Lower leg skin (tissue), 4 donors: Measurements from ENCODE around the gene ANK2. TPM values are rescaled to one million over a fixed set of nuclear protein-coding genes. Genes with fewer than 3 reads are reported as not detected.

Experiments used
- DNase-seq, 2 donors: peaks; one replicate each; pipeline ENCODE4 v3.0.0-alpha.2; 2019; ENCODE audit warnings: low spot score in 2 of 2
- H3K4me3 ChIP-seq: fragments of 200-600 bp; sonication (generic); 2 replicates; pipeline ENCODE4 v1.5.1; 2017; ENCODE audit warnings: mild to moderate bottlenecking, low read depth; ENCODE audit not compliant: poor library complexity, severe bottlenecking
- CTCF ChIP-seq, 3 donors: fragments of 450-650 bp; IDR thresholded peaks; one replicate each; pipeline ENCODE4 v1.5.1; 2016; ENCODE audit warnings: antibody characterized with exemption in 3 of 3, mild to moderate bottlenecking in 3 of 3, moderate library complexity in 2 of 3
- POLR2A ChIP-seq, 2 donors: fragments of 450-650 bp; IDR thresholded peaks; one replicate each; pipeline ENCODE4 v1.6.1; 2016 to 2017; ENCODE audit warnings: antibody characterized with exemption in 2 of 2, mild to moderate bottlenecking in 1 of 2, moderate library complexity in 1 of 2
- WGBS, 2 donors: methylation state at CpG; one replicate each; pipeline ENCODE4 v1.1.5; 2018; 5-methylcytosine and 5-hydroxymethylcytosine counted together
- intact Hi-C: fragments of 100-400 bp; cut with DNase I; formaldehyde crosslinking; loops from one replicate; pipeline ENCODE4 v1.15.0; 2023; ENCODE audit warnings: low total_unique reads
- total RNA-seq, 4 donors: library from RNA; depleted of rRNA; stranded (reverse); fragments of >200 nt; gene quantifications; one replicate each; pipeline ENCODE4 v1.1.0, GENCODE V29; 2016

Gene ANK2
- total RNA-seq, 4 donors from 2014 or later = 7.1 to 28.8 (median 18.3) TPM

GRCh38 chr4:113375964-113376666 is 326.7 kb downstream of the ANK2 start:
- DNase-seq = no peak
- TF ChIP-seq CTCF (IDR thresholded peaks at IDR 0.05) (no peak), POLR2A (IDR thresholded peaks at IDR 0.05) (no peak)
- 73 to 84% methylated on average over 1 of the region's 1 CpG for WGBS, 2 donors
- intact Hi-C loops = no loop called here
- H3K4me3 ChIP-seq = no peak overlapping the region

GRCh38 chr4:113378836-113379235 is 329.4 kb downstream of the ANK2 start:
- intact Hi-C loops = no loop called here
- WGBS, 2 donors = 85 to 90% methylated on average over 1 of the region's 1 CpG
- TF ChIP-seq CTCF (IDR thresholded peaks at IDR 0.05) = no peak
- no peak for TF ChIP-seq POLR2A (IDR thresholded peaks at IDR 0.05)
- DNase-seq = no peak
- no peak overlapping the region for H3K4me3 ChIP-seq

- no peak for TF ChIP-seq POLR2A (IDR thresholded peaks at IDR 0.05)
- no peak for TF ChIP-seq CTCF (IDR thresholded peaks at IDR 0.05)
- WGBS, 2 donors = 56 to 60% methylated on average over 1 of the region's 1 CpG
- H3K4me3 ChIP-seq = no peak overlapping the region
- DNase-seq = no peak
- intact Hi-C loops = no loop called here
Observed at GRCh38 chr4:113382704-113383103, 333.3 kb downstream of the ANK2 start.

GRCh38 chr4:113383111-113383785 is 333.8 kb downstream of the ANK2 start:
- no peak overlapping the region for H3K4me3 ChIP-seq
- 28 to 34% methylated on average over 5 of the region's 5 CpGs for WGBS, 2 donors
- peak in 1 of 2 donors; percentile 51 for DNase-seq
- intact Hi-C loops = no loop called here
- TF ChIP-seq CTCF (IDR thresholded peaks at IDR 0.05) = no peak
- TF ChIP-seq POLR2A (IDR thresholded peaks at IDR 0.05) = no peak

- intact Hi-C loops = no loop called here
Observed at GRCh38 chr4:113384600-113384999, 335.1 kb downstream of the ANK2 start.

More at GRCh38 chr4:113384600-113384999, 335.1 kb downstream of the ANK2 start:
- TF ChIP-seq CTCF (IDR thresholded peaks at IDR 0.05) (no peak), POLR2A (IDR thresholded peaks at IDR 0.05) (no peak)
- WGBS, 2 donors = 11 to 22% methylated on average over 5 of the region's 5 CpGs
- no peak for DNase-seq
- H3K4me3 ChIP-seq = no peak overlapping the region
